GM12873 (cell line): ENCODE results near the gene PCOLCE2.

ENCODE experiments used
- CTCF ChIP-seq: IDR thresholded peaks from 2 replicates; pipeline ENCODE4 v1.5.1; 2012; ENCODE audit warnings: low read depth, mild to moderate bottlenecking, moderate library complexity, low read length, control low read depth; ENCODE audit not compliant: insufficient read depth; ENCODE audit errors: missing control alignments

Gene PCOLCE2

GRCh38 chr3:142778541-142778940, 110.3 kb downstream of the PCOLCE2 start:
- TF ChIP-seq CTCF = no peak

GRCh38 chr3:142777927-142778326, 111.0 kb downstream of the PCOLCE2 start:
- TF ChIP-seq CTCF = no peak

- TF ChIP-seq CTCF = no peak
Observed at GRCh38 chr3:142768338-142768737, 120.5 kb downstream of the PCOLCE2 start.
